ENCODE results near the gene RHOBTB3.
"Not testable (repeated sequence)": the region's sequence is repeated elsewhere in the genome, so short reads cannot be mapped to it uniquely, and the experiment has no call there.

GRCh38 chr5:95811126-95811423 lies 79.9 kb downstream of the RHOBTB3 start:
- TF ChIP-seq CTCF, POLR2A (IDR thresholded peaks at IDR 0.05): not testable (repeated sequence)
